Suppressor macrophage (primary cell): ENCODE results near the gene ADA.
A peak's percentile ranks its signal among the peaks of the same experiment; 100 is the strongest.
"Not testable (repeated sequence)": the region's sequence is repeated elsewhere in the genome, so short reads cannot be mapped to it uniquely, and the experiment has no call there.

Source experiments
- DNase-seq, 4 experiments: peaks; one replicate each; pipeline ENCODE4 v3.0.0-alpha.2; 2020 to 2022

Gene ADA

GRCh38 chr20:44678990-44679611 lies 27.6 kb upstream of the ADA start:
- no peak for DNase-seq

DNA sequence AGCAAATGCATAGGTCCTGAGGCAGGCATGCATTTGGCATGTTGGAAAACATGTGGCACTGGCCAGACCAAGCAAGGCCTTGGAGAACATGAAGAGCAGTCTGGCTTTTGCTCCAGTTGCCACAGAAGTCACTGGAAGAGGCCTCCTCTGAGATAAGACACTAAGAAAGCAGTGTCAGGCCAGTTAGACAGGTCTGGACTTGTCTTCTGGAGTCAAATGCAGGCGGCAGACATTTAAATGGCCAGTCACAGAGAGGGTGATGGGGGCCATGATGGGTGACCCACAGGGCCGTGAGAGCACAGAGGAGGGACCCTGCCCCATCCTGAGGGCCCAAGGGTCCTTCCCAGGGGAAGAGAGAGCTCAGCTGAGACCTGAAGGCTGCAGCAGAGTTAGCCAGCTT lies 26.7 kb upstream of the ADA start:
- no peak for DNase-seq

DNA sequence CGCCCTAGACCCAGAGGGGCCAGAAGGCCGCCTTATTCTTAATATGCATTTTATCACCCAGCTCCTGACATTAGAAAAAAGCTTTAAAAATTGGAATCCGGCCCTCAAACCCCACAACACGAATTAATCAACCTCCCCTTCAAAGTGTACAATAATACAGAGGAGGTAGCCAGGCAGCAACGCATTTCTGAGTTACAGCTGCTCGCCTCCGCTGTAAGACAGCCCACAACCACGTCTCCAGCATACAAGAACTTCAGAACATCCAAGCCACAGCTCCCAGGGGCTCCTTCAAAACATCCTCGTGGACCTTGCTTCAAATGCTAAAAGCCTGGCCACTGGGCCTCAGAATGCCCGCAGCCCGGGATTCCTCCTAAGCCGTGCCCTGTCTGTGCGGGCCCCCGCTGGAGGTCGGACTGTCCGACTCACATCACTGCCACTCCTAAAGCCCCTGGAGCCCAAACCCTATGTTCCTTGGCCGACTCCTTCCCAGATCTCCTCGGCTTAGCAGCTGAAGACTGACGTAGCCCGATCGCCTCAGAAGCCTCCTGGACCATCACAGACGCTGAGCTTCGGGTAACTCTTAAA lies 20.9 kb upstream of the ADA start:
- DNase-seq: not testable (repeated sequence)

DNA sequence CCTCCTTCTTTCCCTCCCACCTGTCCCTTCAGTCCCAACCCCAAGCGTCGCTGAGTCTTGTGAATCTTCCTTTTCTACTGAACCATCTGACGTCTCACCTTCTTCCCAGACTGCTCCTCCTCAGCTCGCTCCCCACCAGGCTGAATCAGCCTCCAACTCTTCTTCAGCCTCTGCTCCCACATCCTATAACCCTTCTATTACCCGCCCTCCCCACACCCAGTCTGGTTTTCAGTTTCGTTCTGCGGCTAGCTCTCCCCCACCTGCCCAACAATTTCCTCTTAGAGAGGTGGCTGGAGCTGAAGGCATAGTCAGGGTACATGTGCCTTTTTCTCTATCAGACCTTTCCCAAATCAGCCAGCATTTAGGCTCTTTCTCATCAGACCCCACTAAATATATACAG lies 20.0 kb upstream of the ADA start:
- peak in 1 of 4 experiments; percentile 19 for DNase-seq

DNA sequence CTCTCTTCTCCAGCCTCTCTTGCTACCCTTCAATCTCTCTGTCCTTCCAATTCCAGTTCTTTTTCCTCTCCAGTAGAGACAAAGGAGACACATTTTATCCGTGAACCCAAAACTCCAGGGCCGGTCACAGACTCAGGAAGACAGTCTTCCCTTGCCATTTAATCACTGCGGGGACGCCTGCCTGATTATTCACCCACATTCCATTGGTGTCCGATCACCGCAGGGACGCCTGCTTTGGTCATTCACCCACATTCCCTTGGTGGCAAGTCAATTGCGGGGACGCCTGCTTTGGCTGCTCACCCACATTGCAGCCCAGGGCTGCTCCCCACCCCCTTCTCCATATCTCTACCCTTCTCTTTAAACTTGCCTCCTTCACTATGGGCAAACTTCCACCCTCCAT lies 19.4 kb upstream of the ADA start:
- not testable (repeated sequence) for DNase-seq

- peak; percentile 42 to 76 (median 64) for DNase-seq
These were observed 14.6 kb upstream of the ADA start for GRCh38 chr20:44666066-44666465.

- DNase-seq: peak; percentile 78 to 93 (median 86)
These were observed 12.6 kb upstream of the ADA start for GRCh38 chr20:44664131-44664530.

GRCh38 chr20:44662261-44662660 lies 10.8 kb upstream of the ADA start:
- no peak for DNase-seq

DNA sequence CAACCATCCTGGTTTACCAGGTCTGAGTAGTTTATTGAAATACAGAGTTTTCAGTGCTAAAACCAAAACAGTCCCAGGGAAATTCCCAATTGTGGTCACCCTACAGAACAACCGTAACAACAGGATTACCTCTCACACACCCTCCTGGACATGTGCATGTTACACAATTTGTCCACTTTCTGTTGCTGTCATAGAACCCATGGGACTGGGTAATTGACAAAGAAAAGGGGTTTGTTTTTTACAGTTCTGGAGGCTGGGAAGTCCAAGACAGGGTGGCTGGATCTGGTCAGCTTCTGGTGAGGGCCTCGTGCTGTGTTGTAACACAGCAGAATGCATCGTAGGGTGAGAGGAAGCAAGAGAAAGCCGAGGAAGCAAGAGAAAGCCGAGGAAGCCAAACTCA lies 9.1 kb upstream of the ADA start:
- peak; percentile 53 to 74 (median 69) for DNase-seq

DNA sequence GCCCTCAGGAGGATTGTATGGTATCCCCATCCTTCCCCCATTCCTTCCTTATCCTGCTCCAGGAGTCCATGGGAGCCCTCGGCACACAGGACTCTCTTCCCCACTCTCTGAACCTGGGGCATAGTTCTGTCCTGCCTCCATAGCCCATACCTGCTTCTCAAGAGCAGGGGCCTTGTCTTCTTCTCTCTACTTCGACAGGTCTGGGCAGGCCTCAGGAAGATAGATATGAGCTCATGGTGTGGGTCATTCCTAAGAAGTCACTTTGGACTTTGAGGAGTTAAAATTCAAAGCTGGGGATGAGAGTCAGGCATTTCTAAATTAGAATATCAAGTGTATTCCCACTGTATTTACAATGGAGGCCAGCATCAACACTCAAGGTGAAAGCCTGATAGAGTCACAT lies 8.4 kb upstream of the ADA start:
- no peak for DNase-seq

GRCh38 chr20:44658810-44659209 lies 7.3 kb upstream of the ADA start:
- no peak for DNase-seq

DNA sequence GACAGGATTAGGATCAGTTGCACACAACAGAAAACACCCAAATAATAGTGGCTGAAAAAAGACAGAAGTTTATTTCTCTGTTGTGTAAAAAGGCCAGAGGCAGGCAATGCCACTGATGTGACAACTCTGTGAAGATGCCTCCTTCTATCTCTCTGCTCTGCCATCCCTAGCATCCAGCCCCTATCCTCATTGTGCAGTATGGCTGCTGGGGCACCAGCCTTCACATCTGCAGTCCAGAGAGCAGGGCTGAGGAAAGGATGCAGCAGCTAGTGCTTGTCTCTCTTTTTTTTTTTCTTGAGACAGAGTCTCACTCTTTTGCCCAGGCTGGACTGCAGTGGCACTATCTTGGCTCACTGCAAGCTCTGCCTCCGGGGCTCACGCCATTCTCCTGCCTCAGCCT lies 6.4 kb upstream of the ADA start:
- no peak for DNase-seq

- no peak for DNase-seq
These were observed 4.9 kb upstream of the ADA start for GRCh38 chr20:44656448-44656847.

DNA sequence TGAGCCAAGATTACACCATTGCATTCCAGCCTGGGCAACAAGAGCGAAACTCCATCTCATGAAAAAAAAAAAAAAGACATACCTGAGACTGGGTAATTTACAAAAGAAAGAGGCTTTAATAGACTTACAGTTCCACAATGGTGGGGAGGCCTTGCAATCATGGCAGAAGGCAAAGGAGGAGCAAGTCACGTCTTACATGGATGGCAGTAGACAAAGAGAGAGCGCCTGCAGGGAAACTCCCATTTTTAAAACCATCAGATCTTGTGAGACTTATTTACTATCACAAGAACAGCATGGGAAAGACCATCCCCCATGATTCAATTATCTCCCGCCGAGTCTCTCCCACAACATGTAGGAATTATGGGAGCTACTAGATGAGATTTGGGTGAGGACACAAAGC lies 2.7 kb upstream of the ADA start:
- not testable (repeated sequence) for DNase-seq

DNA sequence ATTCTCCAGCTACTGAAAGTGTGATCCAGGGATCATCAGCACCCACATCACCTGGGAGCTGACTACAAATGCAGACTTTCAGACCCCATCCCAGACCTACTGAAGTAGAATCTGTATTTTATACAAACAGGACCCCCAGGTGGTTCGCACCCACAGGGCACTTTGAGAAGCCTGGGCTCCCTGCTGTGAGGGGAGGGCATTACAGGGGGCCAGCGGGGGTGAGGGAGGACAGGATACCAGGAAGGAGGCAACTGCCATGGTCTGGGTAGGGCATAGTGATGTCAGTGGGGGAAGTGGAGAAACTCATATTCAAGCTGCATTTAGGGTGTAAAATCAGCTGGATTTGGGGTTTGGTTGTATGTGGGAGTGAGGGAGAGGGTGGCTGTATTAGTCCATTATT lies 2.0 kb upstream of the ADA start:
- DNase-seq: peak in 1 of 4 experiments; percentile 33

DNA sequence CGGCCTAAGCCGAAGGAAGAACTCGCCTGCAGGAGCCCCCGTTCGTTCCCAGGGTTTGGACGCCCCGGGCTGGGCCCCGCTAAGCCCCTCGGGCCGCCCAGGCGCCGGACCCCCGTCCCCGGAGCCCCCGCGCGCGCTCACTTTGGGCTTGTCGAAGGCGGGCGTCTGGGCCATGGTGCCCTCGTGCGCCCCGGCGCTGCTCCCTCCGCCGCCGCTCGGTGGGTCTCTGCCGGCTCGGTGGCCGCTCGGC lies 140 bp downstream of the ADA start:
- no peak for DNase-seq

GRCh38 chr20:44650771-44651433 lies 597 bp downstream of the ADA start:
- peak in 2 of 4 experiments; percentile 28 to 29 for DNase-seq

DNA sequence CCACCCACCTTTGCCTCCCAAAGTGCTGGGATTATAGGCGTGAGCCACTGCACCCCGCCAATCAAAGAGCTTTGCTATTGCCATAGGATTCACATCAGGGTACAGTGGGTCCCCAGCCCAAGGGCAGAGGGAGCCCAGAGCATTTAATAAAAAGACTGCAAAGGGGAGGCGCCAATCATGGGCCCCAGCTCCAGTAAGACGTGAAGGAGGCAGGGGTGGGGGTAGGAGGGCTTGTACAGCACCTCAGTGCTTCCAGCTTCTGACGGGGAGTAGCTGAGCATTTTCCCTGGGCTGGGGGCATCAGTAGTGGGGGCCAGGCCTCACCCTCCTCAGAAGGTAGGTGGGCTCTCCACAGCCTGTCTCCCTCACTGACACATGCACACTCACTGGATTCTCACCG lies 1.5 kb downstream of the ADA start:
- DNase-seq: no peak

- peak; percentile 29 to 71 (median 62) for DNase-seq
These were observed 2.4 kb downstream of the ADA start for GRCh38 chr20:44649126-44649525.

GRCh38 chr20:44648579-44648978 lies 2.9 kb downstream of the ADA start:
- DNase-seq: no peak

DNA sequence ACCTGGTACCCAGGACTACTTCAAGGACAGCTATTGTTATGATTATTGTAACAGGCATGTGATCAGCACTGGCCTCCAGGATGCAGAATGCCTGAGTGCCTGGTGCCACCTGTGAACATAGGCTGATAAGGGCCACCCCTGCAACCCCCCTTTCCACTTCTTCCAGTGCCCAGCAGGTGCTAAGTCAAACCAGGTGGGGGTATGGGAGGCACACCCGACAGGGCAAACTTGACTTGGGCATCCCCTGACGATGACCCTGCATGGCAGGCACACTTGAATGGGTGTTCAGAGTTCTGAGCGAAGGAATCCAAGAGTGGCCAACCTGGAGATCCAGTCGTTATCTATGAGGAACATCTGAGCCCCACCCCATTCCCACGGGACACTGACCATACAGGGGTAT lies 3.4 kb downstream of the ADA start:
- no peak for DNase-seq

DNA sequence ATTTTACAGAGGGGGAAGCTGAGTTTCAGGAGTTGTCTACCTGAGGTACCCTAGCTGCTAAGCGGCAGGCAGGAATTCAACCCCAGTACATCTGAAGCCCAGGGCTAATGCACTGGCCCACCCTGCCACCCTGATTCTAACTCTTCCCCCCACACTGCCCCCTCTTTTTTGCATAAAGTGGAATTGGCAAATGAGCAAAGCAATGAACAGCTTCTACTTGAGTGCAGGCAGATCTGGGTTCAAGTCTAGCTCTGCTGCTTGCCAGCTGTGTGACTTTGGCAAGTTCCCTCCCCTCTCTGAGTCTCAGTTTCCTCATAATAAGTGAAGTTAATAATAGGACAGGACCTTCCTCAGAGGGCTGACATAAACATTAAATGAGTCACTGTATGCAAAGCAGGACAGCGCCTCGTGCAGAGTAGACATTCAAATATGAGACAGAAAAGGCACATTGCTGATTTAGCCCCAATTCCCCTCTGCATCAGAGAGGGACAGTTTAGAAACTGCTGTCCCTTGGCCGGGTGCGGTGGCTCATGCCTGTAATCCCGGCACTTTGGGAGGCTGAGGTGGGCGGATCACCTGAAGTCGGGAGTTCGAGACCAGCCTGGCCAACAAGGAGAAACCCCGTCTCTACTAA lies 4.7 kb downstream of the ADA start:
- DNase-seq: peak; percentile 73 to 91 (median 86)

DNA sequence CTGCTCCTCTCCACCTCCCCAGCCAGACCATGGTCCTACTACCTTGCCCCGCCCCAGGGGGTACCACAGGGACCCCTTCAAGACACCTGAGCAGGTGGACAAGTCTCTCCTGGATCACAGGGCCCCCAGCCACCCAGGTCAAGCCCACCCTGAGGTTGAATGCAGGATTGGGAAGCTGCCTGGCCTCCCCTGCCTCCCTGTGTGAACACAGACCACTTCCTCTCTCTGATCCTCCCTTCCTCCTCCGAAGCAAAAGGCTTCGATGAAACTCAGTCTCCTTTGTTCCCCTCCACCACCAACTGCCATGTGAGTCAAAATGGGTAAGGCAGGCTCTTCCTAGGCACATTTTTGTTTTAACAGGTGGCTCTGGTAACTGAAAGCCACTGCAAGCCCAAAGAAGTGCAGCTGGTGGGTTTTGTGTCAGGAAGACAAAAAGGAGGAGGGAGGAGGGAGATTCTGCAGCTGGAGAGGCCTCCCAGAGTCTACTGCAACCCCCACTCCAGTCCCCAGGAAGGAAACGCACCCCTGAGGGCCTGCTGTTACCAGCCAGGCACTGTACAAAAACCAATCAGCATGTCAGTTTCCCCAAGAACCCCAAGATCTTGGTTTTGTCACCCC lies 5.4 kb downstream of the ADA start:
- peak; percentile 57 to 81 (median 77) for DNase-seq
